ENCODE data around the gene AQP5.
"Not testable (repeated sequence)": the region's sequence is repeated elsewhere in the genome, so short reads cannot be mapped to it uniquely, and the experiment has no call there.

The AQP5 gene

GRCh38 chr12:49983892-49984291, 22.2 kb downstream of the AQP5 start:
- ATAC-seq: no peak

GRCh38 chr12:49984476-49985359, 23.0 kb downstream of the AQP5 start:
- no peak for ATAC-seq

- ATAC-seq: peak; percentile 51 to 65
These were observed 24.3 kb downstream of the AQP5 start for GRCh38 chr12:49985981-49986380.

- ATAC-seq: not testable (repeated sequence)
These were observed 24.8 kb downstream of the AQP5 start for GRCh38 chr12:49986476-49986875.

- no peak for ATAC-seq
These were observed 26.1 kb downstream of the AQP5 start for GRCh38 chr12:49987625-49988303.

- not testable (repeated sequence) for ATAC-seq
These were observed 27.7 kb downstream of the AQP5 start for GRCh38 chr12:49989400-49989799.

- no peak for ATAC-seq
These were observed 28.6 kb downstream of the AQP5 start for GRCh38 chr12:49990273-49990672.

- no peak for ATAC-seq
These were observed 36.8 kb downstream of the AQP5 start for GRCh38 chr12:49998453-49998852.

- ATAC-seq: no peak
These were observed 41.9 kb downstream of the AQP5 start for GRCh38 chr12:50003595-50003994.

- ATAC-seq: no peak
These were observed 43.0 kb downstream of the AQP5 start for GRCh38 chr12:50004696-50005095.

- no peak for ATAC-seq
These were observed 43.5 kb downstream of the AQP5 start for GRCh38 chr12:50005175-50005574.

GRCh38 chr12:50006280-50006679, 44.6 kb downstream of the AQP5 start:
- no peak for ATAC-seq

- no peak for ATAC-seq
These were observed 45.2 kb downstream of the AQP5 start for GRCh38 chr12:50006754-50007442.

GRCh38 chr12:50013361-50014147, 51.9 kb downstream of the AQP5 start:
- peak; percentile 93 to 94 for ATAC-seq

GRCh38 chr12:50014342-50014741, 52.7 kb downstream of the AQP5 start:
- ATAC-seq: no peak
